Measurements from ENCODE around the gene MTR. TPM values are rescaled to one million over a fixed set of nuclear protein-coding genes. Genes with fewer than 3 reads are reported as not detected.

MTR gene
- polyA plus RNA-seq, 2 of the 4 experiments (the other 2 are of a cell fraction), result 6.2 to 12.7 TPM

DNA sequence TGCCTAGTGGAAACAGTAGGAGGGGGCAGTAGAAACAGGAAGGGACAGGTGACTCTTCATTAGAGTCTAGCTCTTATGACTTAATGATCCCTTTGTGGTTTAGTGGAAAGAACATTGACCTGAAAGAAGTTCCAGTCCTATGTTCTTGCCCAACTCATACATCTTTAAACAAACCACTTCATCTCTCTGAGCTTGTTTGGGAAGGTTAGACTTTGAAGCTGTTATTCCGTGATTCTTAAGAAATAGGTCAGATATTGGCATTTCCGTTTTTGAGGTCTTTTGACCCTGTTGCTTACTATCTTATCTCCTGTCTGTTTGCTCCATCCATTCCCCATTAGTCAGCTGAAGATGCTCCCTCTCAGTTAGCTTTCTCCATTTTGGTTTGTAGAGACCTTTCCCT is 38.5 kb downstream of the MTR start:
- DNase-seq (ENCODE audit: low read depth in 1 of 2, low spot score in 1 of 2), result no peak
- Histone ChIP-seq H3K4me2 (no peak overlapping the region), H3K27ac (no peak overlapping the region), H3K9me3 (no peaks in the 10 kb centered on the region), H3K4me3 (no peak overlapping the region), H3K4me1 (no peaks in the 10 kb centered on the region)
- TF ChIP-seq NPAS2 (CRISPR knock-in tag; IDR thresholded peaks at IDR 0.05; ENCODE audit: borderline replicate concordance) (no peak), FOXS1 (CRISPR knock-in tag; IDR thresholded peaks at IDR 0.05) (no peak), ESRRA (IDR thresholded peaks at IDR 0.05; ENCODE audit: borderline replicate concordance, low read length) (no peak), ZSCAN20 (CRISPR knock-in tag; IDR thresholded peaks at IDR 0.05) (no peak), HES2 (IDR thresholded peaks at IDR 0.05) (no peak), HDAC2 (IDR thresholded peaks at IDR 0.05) (no peak), POLR2A (IDR thresholded peaks at IDR 0.05; ENCODE audit: low read length) (no peak), MYC (IDR thresholded peaks at IDR 0.05; ENCODE audit: borderline replicate concordance, low read length) (no peak), KDM5A (IDR thresholded peaks at IDR 0.05) (no peak), CEBPB (IDR thresholded peaks at IDR 0.05) (no peak)
- TF ChIP-seq, protein P1, sequence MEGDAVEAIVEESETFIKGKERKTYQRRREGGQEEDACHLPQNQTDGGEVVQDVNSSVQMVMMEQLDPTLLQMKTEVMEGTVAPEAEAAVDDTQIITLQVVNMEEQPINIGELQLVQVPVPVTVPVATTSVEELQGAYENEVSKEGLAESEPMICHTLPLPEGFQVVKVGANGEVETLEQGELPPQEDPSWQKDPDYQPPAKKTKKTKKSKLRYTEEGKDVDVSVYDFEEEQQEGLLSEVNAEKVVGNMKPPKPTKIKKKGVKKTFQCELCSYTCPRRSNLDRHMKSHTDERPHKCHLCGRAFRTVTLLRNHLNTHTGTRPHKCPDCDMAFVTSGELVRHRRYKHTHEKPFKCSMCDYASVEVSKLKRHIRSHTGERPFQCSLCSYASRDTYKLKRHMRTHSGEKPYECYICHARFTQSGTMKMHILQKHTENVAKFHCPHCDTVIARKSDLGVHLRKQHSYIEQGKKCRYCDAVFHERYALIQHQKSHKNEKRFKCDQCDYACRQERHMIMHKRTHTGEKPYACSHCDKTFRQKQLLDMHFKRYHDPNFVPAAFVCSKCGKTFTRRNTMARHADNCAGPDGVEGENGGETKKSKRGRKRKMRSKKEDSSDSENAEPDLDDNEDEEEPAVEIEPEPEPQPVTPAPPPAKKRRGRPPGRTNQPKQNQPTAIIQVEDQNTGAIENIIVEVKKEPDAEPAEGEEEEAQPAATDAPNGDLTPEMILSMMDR (IDR thresholded peaks at IDR 0.05), result no peak
- FAIRE-seq, result no peak
- ChIA-PET CTCF (no interaction called here), POLR2A (no interaction called here)
- no peak for ATAC-seq
- WGBS (ENCODE audit: missing lambda C conversion rate), result 89% methylated on average over 2 of the region's 2 CpGs

DNA sequence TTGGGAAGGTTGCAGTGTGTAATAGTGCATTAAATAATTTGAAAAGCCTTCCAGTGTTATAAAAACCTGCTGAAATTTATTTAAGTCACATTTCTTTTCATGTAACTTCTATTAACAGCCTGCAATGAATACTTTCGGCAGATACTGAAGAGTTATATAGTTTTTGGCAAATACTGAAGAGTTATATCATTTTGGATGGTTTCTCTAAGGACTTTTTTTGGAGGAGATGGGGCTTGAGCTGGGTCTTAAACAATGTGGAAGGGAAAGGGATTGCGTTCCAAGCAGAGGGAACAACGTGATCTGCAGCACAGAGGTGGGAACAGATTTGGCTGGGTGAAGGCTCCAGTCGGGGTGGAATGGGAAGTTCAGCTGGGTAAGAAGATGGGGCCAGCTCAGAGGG is 39.8 kb downstream of the MTR start:
- WGBS (ENCODE audit: missing lambda C conversion rate), result 82% methylated on average over 4 of the region's 4 CpGs
- TF ChIP-seq FOXS1 (CRISPR knock-in tag; IDR thresholded peaks at IDR 0.05) (no peak), MAFK (IDR thresholded peaks at IDR 0.05; ENCODE audit: partially characterized antibody) (no peak), KDM1A (IDR thresholded peaks at IDR 0.05; ENCODE audit: low read depth) (no peak), ZFP36 (IDR thresholded peaks at IDR 0.05; ENCODE audit: borderline replicate concordance, partially characterized antibody) (no peak), HDAC2 (IDR thresholded peaks at IDR 0.05) (no peak), ZC3H11A (IDR thresholded peaks at IDR 0.05) (no peak), TP53 (CRISPR knock-in tag; IDR thresholded peaks at IDR 0.05) (no peak), SMC3 (IDR thresholded peaks at IDR 0.05) (no peak), BHLHE40 (IDR thresholded peaks at IDR 0.05; ENCODE audit: low read depth, low read length) (no peak), RNF2 (IDR thresholded peaks at IDR 0.05; ENCODE audit: borderline replicate concordance, low read depth) (no peak), PHF8 (IDR thresholded peaks at IDR 0.05; ENCODE audit: borderline replicate concordance, low read depth) (no peak)
- no peaks in the 10 kb centered on the region for H3K4me1 ChIP-seq
- CTCF ChIA-PET, result interaction anchor here (1.0 kb wide), 1 partner anchor 35 kb away, joined by 3 read pairs; no protein-coding TSS in a partner anchor
- H3K9me3 ChIP-seq, result no peaks in the 10 kb centered on the region
- FAIRE-seq, result no peak
- H3K27ac ChIP-seq, result no peak overlapping the region
- POLR2A ChIA-PET, result no interaction called here
- no peak overlapping the region for H3K4me2 ChIP-seq
- DNase-seq (ENCODE audit: low read depth in 1 of 2, low spot score in 1 of 2), result no peak
- no peak overlapping the region for H3K4me3 ChIP-seq
- ATAC-seq, result no peak

GRCh38 chr1:236835491-236835890 is 40.4 kb downstream of the MTR start:
- WGBS (ENCODE audit: missing lambda C conversion rate), result 99% methylated on average over 4 of the region's 4 CpGs
- H3K4me2 ChIP-seq, result no peak overlapping the region
- H3K4me3 ChIP-seq, result no peak overlapping the region
- no peak overlapping the region for H3K27ac ChIP-seq
- FAIRE-seq (no peak), DNase-seq (ENCODE audit: low read depth in 1 of 2, low spot score in 1 of 2) (no peak), ATAC-seq (no peak)
- CTCF ChIA-PET, result interaction anchor here (1.0 kb wide), 1 partner anchor 34 kb away, joined by 3 read pairs; no protein-coding TSS in a partner anchor
- no peaks in the 10 kb centered on the region for H3K4me1 ChIP-seq
- no peaks in the 10 kb centered on the region for H3K9me3 ChIP-seq
- TF ChIP-seq CHD4 (IDR thresholded peaks at IDR 0.05; ENCODE audit: borderline replicate concordance), result no peak
- no peak for TF ChIP-seq KDM5A (IDR thresholded peaks at IDR 0.05)
- TF ChIP-seq HEYL (CRISPR knock-in tag; IDR thresholded peaks at IDR 0.05), result no peak
- no peak for TF ChIP-seq SMC3 (IDR thresholded peaks at IDR 0.05)
- no peak for TF ChIP-seq MAFK (IDR thresholded peaks at IDR 0.05; ENCODE audit: partially characterized antibody)
- TF ChIP-seq SREBF2 (IDR thresholded peaks at IDR 0.05), result no peak
- no peak for TF ChIP-seq PHF8 (IDR thresholded peaks at IDR 0.05; ENCODE audit: borderline replicate concordance, low read depth)
- TF ChIP-seq ATOH8 (CRISPR knock-in tag; IDR thresholded peaks at IDR 0.05; ENCODE audit: low read depth), result no peak
- TF ChIP-seq RFX5 (IDR thresholded peaks at IDR 0.05), result no peak
- POLR2A ChIA-PET, result no interaction called here
